ENCODE results near the gene MARCHF6.

The MARCHF6 gene

DNA sequence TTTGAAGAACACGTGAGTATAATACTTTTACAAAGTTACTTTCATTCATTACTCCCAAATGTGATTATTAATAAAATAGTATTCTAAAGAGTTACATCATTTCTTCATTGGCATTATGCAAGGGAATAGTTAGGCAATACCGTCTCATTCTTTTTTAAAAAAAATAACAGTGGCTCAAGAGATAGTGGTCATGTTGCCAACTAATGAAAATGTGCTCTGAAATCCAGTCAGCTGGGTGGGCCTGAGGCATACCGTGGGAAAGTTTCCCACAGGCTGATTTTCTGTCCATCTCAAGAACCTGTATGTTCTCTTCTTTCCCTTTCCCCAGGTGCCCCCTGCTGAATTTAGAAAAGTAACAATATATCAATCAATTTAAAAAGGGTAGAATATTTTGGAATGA, 47.3 kb downstream of the MARCHF6 start:
- DNase-seq = no peak
- Mint-ChIP-seq H3K4me3 (no peak overlapping the region), H3K27ac (no peak overlapping the region), H3K27me3 (no peaks in the 10 kb centered on the region), H3K4me1 (no peaks in the 10 kb centered on the region), H3K9me3 (no peaks in the 10 kb centered on the region), H3K36me3 (ENCODE audit: low read depth) (peaks cover 27% of the 10 kb centered on the region)
- ATAC-seq = no peak

DNA sequence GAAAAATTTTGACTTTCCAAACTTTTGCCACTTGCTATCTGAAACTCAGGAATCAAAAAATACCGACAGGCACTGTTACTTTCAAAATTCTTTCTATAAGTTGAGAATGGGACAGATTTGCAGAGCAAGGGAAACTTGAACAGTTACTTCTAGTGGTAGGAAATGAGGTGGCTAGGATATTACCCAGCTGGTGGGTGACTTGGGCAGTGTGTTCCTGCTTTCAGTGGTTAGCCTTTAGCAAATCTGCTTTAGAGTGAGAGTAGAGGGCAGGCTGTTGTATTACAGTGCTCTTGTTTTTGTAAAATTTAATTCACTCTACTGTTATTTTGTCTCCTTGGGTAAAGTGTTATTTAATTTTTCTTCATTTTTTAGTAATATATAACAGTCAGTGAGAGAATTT, 48.0 kb downstream of the MARCHF6 start:
- no peak for DNase-seq
- Mint-ChIP-seq H3K4me1 (no peaks in the 10 kb centered on the region), H3K4me3 (no peak overlapping the region), H3K36me3 (ENCODE audit: low read depth) (peaks cover 22% of the 10 kb centered on the region), H3K27me3 (no peaks in the 10 kb centered on the region), H3K27ac (no peak overlapping the region), H3K9me3 (no peaks in the 10 kb centered on the region)
- peak; percentile 36 for ATAC-seq

Measured in activated naive CD8-positive, alpha-beta T cell treated with anti-CD3 and anti-CD28 coated beads, Interleukin-2, amount 50 U/mL, for 24 hours (primary cell).